Nephron progenitor cell (in vitro differentiated cells): ENCODE data around the gene PTPN9.

Source experiments
- DNase-seq: peaks from one replicate; pipeline ENCODE4 v3.0.0; 2021
- H3K27ac Mint-ChIP-seq: 2 replicates; pipeline ENCODE4 v1.8.0; 2021; ENCODE audit warnings: mild to moderate bottlenecking, moderate library complexity, mixed read lengths
- H3K27me3 Mint-ChIP-seq: 2 replicates; pipeline ENCODE4 v1.8.0; 2021; ENCODE audit warnings: mild to moderate bottlenecking, low read depth, mixed read lengths; ENCODE audit not compliant: poor library complexity
- H3K36me3 Mint-ChIP-seq: 2 replicates; pipeline ENCODE4 v1.8.0; 2021; ENCODE audit warnings: low read depth, mixed read lengths
- H3K4me1 Mint-ChIP-seq: 2 replicates; pipeline ENCODE4 v1.8.0; 2021; ENCODE audit warnings: mixed read lengths
- H3K4me3 Mint-ChIP-seq: 2 replicates; pipeline ENCODE4 v1.8.0; 2021; ENCODE audit warnings: mild to moderate bottlenecking, moderate library complexity, mixed read lengths
- H3K9me3 Mint-ChIP-seq: 2 replicates; pipeline ENCODE4 v1.8.0; 2021; ENCODE audit warnings: mild to moderate bottlenecking, moderate library complexity, mixed read lengths
- TF ChIP-seq, protein P1 (sequence below): fragments of 200-600 bp; sonication (generic); IDR thresholded peaks from 2 replicates; pipeline ENCODE4 v1.5.0; 2021; ENCODE audit warnings: antibody characterized with exemption

Gene PTPN9

DNA sequence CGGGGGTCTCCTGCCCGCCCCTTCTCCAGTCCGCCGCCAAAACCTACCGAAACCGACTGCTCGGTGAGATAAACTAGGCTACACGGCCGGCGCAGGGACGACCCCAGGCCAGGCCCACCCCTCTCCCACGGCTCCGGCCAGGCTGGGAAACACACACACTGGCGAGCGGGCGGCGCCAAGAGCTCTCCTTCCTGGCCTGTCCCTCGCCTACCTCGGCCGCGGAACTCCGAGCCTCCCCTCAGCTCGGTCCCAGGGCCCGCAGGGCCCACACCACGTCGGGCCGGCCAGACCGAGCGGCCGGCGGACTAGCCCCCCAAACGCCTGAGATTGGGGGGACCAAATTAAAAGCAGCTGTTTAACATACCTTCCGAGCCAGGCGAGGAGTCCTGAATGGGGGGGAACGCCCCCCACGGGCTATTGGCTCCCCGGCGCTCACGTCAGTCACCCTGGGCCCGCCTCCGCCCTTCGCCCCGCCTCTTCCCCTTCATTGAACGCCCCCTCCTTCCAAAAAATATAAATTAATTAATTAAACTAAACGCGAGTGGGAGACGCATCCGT lies 123.6 kb downstream of the PTPN9 start:
- peak overlapping the region; percentile 88 for H3K27ac Mint-ChIP-seq

DNA sequence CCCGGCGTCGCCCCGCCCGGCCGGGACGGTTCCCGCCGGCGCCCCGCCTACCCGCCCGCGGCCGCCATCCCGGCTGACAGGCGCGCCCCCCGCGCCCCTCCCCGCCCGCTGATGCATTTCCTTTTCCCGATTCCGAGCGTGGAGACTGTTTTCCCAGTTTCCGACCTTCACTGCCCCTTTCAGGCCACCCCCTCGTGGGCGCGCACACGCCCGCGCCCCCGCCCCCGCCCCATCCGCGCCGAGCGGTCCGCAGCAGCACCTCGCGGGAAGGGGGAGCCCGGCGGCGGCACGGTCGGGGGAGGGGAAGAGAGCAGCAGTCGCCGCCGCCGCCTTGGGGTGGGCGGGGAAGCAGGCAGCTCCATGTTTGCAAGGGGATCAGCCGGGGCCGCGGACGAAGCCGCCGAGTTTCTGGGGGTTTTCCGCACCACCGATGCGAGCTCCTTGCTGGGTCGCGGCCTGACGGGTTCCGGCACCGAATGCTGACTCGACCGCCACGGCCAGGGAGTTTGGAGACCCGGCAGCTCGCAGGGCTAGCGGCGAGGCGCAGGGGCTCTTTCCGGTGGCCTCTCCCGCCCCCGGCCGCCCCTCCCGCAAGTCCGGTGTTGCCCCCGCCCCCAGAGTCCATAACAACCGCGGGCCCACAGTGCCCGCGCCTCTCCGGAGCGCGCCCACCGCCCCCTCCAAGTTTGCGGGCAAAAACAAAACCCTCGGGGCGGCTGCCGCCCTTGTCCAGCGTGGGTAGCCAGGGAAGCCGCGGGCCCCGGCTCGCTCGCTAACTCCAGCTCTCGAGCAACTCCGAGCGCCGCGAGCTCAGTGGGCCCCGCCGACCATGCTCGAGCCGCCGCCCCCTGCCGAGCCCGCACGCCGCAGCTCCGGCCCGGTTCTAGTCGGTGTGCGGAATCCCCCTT lies 124.4 kb downstream of the PTPN9 start:
- peak overlapping the region; percentile 90 for H3K4me3 Mint-ChIP-seq
- H3K27ac Mint-ChIP-seq = peak overlapping the region; percentile 88
- DNase-seq = peak; percentile 77
- H3K36me3 Mint-ChIP-seq = no peaks in the 10 kb centered on the region
- TF ChIP-seq, protein P1, sequence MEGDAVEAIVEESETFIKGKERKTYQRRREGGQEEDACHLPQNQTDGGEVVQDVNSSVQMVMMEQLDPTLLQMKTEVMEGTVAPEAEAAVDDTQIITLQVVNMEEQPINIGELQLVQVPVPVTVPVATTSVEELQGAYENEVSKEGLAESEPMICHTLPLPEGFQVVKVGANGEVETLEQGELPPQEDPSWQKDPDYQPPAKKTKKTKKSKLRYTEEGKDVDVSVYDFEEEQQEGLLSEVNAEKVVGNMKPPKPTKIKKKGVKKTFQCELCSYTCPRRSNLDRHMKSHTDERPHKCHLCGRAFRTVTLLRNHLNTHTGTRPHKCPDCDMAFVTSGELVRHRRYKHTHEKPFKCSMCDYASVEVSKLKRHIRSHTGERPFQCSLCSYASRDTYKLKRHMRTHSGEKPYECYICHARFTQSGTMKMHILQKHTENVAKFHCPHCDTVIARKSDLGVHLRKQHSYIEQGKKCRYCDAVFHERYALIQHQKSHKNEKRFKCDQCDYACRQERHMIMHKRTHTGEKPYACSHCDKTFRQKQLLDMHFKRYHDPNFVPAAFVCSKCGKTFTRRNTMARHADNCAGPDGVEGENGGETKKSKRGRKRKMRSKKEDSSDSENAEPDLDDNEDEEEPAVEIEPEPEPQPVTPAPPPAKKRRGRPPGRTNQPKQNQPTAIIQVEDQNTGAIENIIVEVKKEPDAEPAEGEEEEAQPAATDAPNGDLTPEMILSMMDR = no peak
- H3K4me1 Mint-ChIP-seq = peaks cover 40% of the 10 kb centered on the region
- no peaks in the 10 kb centered on the region for H3K9me3 Mint-ChIP-seq
- H3K27me3 Mint-ChIP-seq = peaks cover 3% of the 10 kb centered on the region

More for the DNA sequence above, 123.6 kb downstream of the PTPN9 start:
- peaks cover 3% of the 10 kb centered on the region for H3K27me3 Mint-ChIP-seq
- H3K4me3 Mint-ChIP-seq = peak overlapping the region; percentile 90
- peaks cover 34% of the 10 kb centered on the region for H3K4me1 Mint-ChIP-seq
- no peaks in the 10 kb centered on the region for H3K9me3 Mint-ChIP-seq
- TF ChIP-seq, protein P1 = no peak
- no peaks in the 10 kb centered on the region for H3K36me3 Mint-ChIP-seq
- DNase-seq = peak; percentile 89

DNA sequence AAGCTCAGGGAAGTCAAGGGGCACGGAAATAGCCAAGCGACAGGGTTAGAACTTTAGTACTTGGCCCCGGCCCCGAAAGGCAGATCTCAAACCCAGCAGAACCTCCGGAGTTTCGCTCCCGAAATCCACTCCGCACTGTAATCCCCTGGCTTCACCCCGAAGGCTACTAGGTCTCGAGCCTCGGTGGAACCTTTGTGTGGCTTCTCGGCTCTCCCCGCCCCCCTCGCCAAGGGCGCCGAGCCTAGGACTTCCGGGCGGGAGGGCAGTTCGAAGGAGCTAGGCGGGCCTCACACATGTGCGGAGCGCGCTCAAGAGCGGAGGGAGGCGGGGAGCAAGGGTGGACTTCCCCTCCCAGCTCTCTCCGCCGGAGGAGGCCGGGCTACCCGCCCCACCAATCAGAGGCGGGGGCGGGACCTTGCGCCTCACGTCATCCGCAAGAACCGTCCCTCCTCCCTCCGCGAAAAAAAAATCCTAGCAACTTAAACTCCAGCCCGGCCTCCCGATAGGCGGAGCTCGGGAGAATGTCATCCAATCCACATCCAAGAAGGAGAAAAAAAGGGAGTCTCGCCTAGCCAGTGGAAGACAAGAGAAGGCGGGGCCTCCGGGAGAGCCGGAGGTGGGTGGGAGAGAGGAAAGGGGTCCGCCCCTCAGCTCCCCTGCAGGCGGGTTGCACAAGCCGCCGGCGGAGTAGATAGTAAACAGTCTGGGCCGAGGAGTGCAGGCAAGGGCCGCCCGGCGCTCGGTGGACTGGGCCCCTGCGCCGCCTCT lies 125.2 kb downstream of the PTPN9 start:
- H3K4me3 Mint-ChIP-seq = peak overlapping the region; percentile 93
- DNase-seq = peak; percentile 96
- H3K4me1 Mint-ChIP-seq = peaks cover 46% of the 10 kb centered on the region
- H3K27ac Mint-ChIP-seq = peak overlapping the region; percentile 99
- H3K27me3 Mint-ChIP-seq = peaks cover 3% of the 10 kb centered on the region
- no peaks in the 10 kb centered on the region for H3K9me3 Mint-ChIP-seq
- no peaks in the 10 kb centered on the region for H3K36me3 Mint-ChIP-seq
- TF ChIP-seq, protein P1 = no peak

DNA sequence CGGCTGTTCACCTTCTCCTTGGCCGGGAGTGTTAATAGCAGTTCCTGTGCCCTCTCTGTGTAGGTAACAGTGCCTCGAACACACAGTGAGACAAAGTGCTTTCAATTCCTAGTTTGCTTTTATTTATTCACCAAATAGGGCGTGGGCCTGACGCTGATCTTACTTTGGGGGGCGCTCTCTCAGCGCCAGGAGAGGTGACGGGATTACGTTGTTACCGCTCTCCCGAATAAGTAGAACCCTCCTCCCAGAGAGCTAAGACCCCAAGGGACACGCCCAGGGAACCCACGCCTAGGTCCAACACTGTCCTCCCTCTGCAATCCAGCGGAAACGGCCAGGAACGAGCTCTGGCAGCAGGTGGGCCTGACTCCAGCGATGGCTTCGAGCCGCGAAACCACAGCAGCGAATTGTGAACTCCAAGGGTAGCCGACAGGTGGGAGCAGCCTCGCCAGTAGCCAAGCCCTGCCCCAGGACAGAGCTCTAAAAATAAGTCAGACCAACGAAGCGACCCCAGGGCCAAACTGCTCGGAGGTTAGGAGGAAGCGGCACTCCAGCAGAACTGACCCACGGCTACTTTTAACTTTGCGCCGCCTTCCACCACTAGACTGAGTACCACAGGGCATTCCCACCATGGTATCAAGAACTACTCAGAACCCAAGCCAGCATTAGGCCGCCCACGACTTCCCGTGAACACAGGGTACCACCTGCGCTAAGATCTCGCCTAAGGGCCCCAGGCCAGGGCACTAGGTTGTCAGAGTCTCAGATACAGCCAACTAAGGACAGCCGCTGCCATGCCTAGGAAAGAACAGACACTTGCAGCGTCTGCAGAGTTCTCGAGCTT lies 126.0 kb downstream of the PTPN9 start:
- H3K27ac Mint-ChIP-seq = peak overlapping the region; percentile 99
- no peaks in the 10 kb centered on the region for H3K36me3 Mint-ChIP-seq
- TF ChIP-seq, protein P1 = no peak
- peak; percentile 54 for DNase-seq
- H3K4me1 Mint-ChIP-seq = peaks cover 54% of the 10 kb centered on the region
- H3K27me3 Mint-ChIP-seq = peaks cover 3% of the 10 kb centered on the region
- no peaks in the 10 kb centered on the region for H3K9me3 Mint-ChIP-seq
- H3K4me3 Mint-ChIP-seq = peak overlapping the region; percentile 93

DNA sequence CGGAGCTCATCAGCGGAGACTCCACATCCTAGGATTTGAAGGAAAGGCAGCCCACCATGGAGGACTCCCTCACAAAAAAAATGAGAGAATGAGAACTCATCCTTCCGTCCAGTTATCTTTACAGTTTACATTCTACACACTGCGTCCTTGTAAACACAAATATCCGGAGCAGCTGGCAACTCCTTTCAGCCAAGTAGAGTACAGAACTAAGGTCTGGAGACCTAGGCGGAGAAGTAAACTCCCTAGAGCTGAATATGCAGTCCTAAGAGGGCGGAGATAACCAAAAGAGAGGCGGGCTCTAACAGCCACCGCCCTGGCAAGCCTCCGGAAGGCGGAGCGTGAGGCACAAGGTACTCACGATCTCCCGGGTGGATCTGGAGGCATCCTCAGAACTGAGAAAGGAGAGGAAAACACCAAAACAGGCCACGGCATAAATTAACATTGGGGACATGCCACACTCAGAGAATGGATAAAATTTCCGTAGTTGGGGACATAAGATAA lies 126.7 kb downstream of the PTPN9 start:
- H3K9me3 Mint-ChIP-seq = no peaks in the 10 kb centered on the region
- H3K27me3 Mint-ChIP-seq = peaks cover 3% of the 10 kb centered on the region
- peak; percentile 68 for DNase-seq
- H3K4me3 Mint-ChIP-seq = peak overlapping the region; percentile 93
- peaks cover 4% of the 10 kb centered on the region for H3K36me3 Mint-ChIP-seq
- peak overlapping the region; percentile 99 for H3K27ac Mint-ChIP-seq
- TF ChIP-seq, protein P1 = no peak
- H3K4me1 Mint-ChIP-seq = peaks cover 59% of the 10 kb centered on the region
